Measurements from ENCODE around the gene FAM241A. TPM values are rescaled to one million over a fixed set of nuclear protein-coding genes. Genes with fewer than 3 reads are reported as not detected.
"Not testable (repeated sequence)": the region's sequence is repeated elsewhere in the genome, so short reads cannot be mapped to it uniquely, and the experiment has no call there.

Gene FAM241A
- total RNA-seq, 1 donor from 2014 or later, result 0.70 TPM

DNA sequence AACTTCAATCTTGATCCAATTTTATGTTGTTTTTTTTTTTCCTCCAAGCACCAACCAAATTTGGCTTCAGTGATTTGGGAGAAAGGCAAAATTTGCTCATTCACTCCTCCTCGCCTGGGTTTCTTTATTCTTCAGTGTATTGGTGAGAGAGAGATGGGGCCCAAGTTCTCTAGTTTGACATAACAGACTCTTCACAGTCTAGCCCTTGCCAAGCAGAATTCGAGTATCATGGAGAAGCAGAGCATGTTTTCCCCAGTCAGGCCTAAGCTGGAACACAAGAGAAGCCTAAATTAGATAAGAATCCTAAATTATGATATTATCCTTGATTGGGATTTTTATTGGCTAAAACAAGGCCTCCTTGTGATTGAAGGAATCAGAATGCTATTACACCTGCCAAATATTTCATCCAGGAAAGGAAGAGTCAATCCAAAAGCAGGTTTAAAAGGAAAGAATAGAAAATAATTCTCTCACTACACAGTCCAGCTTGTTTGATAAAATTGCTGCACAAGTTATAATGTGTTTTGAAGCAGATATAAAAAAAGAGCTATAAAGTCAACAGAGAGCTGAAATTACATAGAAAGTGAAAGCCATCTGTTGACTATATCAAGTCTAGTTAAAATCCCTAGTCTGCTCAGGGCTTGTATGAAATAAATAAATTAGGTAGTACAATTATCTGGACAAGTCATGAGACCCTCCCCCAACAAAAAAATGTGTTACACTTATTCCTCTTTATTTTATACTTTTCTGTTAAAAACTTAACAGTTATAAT lies 39.9 kb upstream of the FAM241A start:
- Mint-ChIP-seq H3K27ac (no peak overlapping the region), H3K4me1 (ENCODE audit: unreplicated experiment) (no peaks in the 10 kb centered on the region), H3K9me3 (no peaks in the 10 kb centered on the region), H3K36me3 (no peaks in the 10 kb centered on the region), H3K4me3 (no peak overlapping the region), H3K27me3 (no peaks in the 10 kb centered on the region)
- TF ChIP-seq, protein P1, sequence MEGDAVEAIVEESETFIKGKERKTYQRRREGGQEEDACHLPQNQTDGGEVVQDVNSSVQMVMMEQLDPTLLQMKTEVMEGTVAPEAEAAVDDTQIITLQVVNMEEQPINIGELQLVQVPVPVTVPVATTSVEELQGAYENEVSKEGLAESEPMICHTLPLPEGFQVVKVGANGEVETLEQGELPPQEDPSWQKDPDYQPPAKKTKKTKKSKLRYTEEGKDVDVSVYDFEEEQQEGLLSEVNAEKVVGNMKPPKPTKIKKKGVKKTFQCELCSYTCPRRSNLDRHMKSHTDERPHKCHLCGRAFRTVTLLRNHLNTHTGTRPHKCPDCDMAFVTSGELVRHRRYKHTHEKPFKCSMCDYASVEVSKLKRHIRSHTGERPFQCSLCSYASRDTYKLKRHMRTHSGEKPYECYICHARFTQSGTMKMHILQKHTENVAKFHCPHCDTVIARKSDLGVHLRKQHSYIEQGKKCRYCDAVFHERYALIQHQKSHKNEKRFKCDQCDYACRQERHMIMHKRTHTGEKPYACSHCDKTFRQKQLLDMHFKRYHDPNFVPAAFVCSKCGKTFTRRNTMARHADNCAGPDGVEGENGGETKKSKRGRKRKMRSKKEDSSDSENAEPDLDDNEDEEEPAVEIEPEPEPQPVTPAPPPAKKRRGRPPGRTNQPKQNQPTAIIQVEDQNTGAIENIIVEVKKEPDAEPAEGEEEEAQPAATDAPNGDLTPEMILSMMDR (conservative IDR thresholded peaks at IDR 0.05), result no peak
- no peak for DNase-seq (ENCODE audit: extremely low spot score, unreplicated experiment)

DNA sequence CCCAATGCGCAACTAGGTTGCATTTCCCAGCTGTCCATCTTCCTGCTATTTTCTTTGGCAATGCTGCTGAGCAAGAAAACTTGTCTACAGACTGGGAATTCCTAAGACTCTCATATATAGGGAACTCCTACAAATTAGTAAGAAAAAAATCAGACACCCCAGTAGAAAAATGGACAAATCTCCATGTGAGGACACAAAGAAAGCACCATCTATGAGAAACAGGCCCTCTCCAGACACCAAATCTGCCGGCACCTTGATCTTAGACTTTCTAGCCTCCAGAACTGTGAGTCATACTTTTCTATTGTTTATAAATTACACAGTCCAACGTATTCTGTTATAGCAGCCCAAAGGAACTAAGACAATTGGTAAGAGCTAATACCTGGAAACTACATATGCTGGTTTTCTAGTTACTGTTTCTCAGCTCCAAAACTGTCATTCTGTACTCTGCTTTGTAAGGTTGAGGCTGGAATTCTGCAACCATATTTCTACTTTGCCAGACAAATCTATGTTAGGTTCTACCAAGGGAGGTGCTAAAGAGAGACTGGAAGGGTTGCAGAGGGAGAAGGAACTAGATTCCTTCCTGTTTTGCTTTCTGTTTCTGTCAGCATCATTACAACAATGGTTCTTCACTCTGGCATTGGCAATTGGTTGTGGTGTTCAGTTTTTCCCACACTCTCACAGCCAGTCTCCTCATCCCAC lies 35.7 kb upstream of the FAM241A start:
- H3K27ac Mint-ChIP-seq, result no peak overlapping the region
- no peaks in the 10 kb centered on the region for H3K36me3 Mint-ChIP-seq
- no peaks in the 10 kb centered on the region for H3K9me3 Mint-ChIP-seq
- no peak for DNase-seq (ENCODE audit: extremely low spot score, unreplicated experiment)
- H3K4me1 Mint-ChIP-seq (ENCODE audit: unreplicated experiment), result peaks cover 3% of the 10 kb centered on the region
- no peak overlapping the region for H3K4me3 Mint-ChIP-seq
- TF ChIP-seq, protein P1 (conservative IDR thresholded peaks at IDR 0.05), result no peak
- no peaks in the 10 kb centered on the region for H3K27me3 Mint-ChIP-seq

DNA sequence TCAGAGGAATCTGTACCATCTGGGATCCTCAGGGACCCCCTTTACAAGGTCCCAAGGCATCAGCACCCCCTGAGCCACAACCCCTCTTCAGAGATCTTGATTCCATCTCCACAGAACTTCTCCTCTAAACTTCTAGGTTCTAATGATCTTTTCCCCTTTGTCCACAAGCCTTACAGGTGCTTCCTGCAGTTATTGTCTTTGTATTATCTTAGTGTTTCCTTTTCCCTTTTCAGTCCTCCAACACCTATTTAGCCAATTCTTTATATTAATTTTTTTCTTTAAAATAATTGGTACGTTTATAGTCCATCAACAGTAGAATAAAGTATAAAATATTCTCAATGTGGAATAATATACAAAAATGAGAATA lies 35.2 kb upstream of the FAM241A start:
- no peak for DNase-seq (ENCODE audit: extremely low spot score, unreplicated experiment)
- H3K9me3 Mint-ChIP-seq, result no peaks in the 10 kb centered on the region
- H3K4me1 Mint-ChIP-seq (ENCODE audit: unreplicated experiment), result peaks cover 3% of the 10 kb centered on the region
- no peak overlapping the region for H3K4me3 Mint-ChIP-seq
- TF ChIP-seq, protein P1 (conservative IDR thresholded peaks at IDR 0.05), result no peak
- no peak overlapping the region for H3K27ac Mint-ChIP-seq
- H3K27me3 Mint-ChIP-seq, result no peaks in the 10 kb centered on the region
- H3K36me3 Mint-ChIP-seq, result no peaks in the 10 kb centered on the region

DNA sequence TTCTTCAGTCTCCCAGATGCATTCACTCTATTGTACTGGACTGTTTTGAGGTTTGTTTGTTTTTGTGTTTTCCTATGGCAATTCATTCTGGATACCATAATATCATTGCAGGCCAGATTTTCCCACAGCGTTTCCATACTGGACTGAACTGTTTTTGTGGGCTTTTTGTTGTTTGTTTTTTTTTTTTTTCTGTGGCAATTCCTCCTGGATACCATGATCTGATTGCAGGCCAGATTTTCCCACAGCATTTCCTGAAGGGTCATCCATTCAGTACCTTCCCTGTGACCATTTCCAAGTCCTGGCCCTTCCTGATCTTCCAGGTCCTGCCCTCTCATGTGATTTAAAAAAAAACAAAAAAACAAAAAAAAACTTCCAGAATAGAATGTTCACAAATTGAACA lies 33.9 kb upstream of the FAM241A start:
- Mint-ChIP-seq H3K36me3 (no peaks in the 10 kb centered on the region), H3K4me3 (no peak overlapping the region), H3K27ac (no peak overlapping the region), H3K9me3 (no peaks in the 10 kb centered on the region), H3K4me1 (ENCODE audit: unreplicated experiment) (peaks cover 3% of the 10 kb centered on the region), H3K27me3 (no peaks in the 10 kb centered on the region)
- TF ChIP-seq, protein P1 (conservative IDR thresholded peaks at IDR 0.05), result no peak
- DNase-seq (ENCODE audit: extremely low spot score, unreplicated experiment), result no peak

DNA sequence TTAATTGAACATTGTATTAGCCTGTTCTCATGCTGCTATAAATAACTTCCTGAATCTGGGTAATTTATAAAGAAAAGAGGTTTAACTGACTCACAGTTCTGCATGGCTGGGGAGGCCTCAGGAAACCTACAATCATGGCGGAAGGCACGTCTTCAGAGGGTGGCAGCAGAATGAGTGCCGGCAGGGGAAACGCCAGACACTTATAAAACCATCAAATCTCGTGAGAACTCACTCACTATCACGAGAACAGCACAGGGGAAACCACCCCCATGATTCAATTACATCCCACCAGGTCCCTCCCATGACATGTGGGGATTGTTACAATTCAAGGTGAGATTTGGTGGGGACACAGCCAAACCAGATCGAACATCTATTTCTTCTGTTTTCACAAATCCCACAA lies 33.2 kb upstream of the FAM241A start:
- not testable (repeated sequence) for H3K4me3 Mint-ChIP-seq; DNase-seq (ENCODE audit: extremely low spot score, unreplicated experiment); H3K27ac Mint-ChIP-seq; H3K9me3 Mint-ChIP-seq; H3K27me3 Mint-ChIP-seq; H3K4me1 Mint-ChIP-seq (ENCODE audit: unreplicated experiment); H3K36me3 Mint-ChIP-seq

DNA sequence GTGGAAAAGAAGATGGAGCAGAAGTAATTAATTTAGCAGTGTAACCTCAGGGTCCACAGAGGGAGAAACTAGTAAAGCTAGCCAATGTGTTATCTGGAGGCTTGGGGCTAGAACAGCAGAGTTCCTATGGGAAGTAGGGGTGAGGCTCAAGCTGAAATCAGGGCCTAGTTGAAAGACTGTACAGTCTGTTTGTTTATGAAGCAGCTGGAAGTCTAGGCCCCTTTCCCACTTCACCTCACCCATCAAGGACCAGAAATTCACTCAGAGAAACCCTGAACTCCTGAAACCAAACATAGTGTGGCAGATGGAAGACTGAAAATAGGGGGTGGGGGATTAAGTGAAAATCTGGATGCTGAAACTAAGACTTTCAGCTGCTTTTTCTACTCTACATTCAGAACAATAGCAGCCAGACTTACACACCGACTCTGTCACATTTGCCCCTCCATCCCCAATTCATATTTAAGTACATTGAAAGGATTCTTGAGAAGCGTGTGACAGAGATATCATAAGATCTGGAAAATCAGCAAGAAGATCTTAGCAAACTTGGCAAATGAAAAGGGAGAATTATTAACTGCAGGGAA lies 32.6 kb upstream of the FAM241A start:
- no peaks in the 10 kb centered on the region for H3K27me3 Mint-ChIP-seq
- no peaks in the 10 kb centered on the region for H3K36me3 Mint-ChIP-seq
- H3K4me1 Mint-ChIP-seq (ENCODE audit: unreplicated experiment), result peaks cover 3% of the 10 kb centered on the region
- no peak for DNase-seq (ENCODE audit: extremely low spot score, unreplicated experiment)
- TF ChIP-seq, protein P1 (conservative IDR thresholded peaks at IDR 0.05), result no peak
- peak overlapping the region; percentile 67 for H3K27ac Mint-ChIP-seq
- H3K4me3 Mint-ChIP-seq, result peak overlapping the region; percentile 11
- no peaks in the 10 kb centered on the region for H3K9me3 Mint-ChIP-seq

All from type B pancreatic cell (in vitro differentiated cells).